Activated T-cell treated with anti-CD3 and anti-CD28 coated beads, Interleukin-2, amount 50 U/mL, for 72 hours (primary cell): ENCODE data around the gene INCA1. TPM values are rescaled to one million over a fixed set of nuclear protein-coding genes. Genes with fewer than 3 reads are reported as not detected.
"Not testable (repeated sequence)": the region's sequence is repeated elsewhere in the genome, so short reads cannot be mapped to it uniquely, and the experiment has no call there.

Experiments used
- ATAC-seq, 2 donors: fragments of 150-1000 bp; cut with Tn5 transposase; replicated peaks in 1 of 2; 2 replicates each; pipeline ENCODE4 v1.10.0; 2021; ENCODE audit warnings: moderate library complexity in 2 of 2, mild to moderate bottlenecking in 1 of 2
- DNase-seq, 2 donors: peaks; one replicate each; pipeline ENCODE4 v3.0.0; 2021 to 2022; ENCODE audit warnings: mixed read lengths in 1 of 2
- H3K27ac Mint-ChIP-seq: one replicate; pipeline ENCODE4 v1.8.0; 2022; ENCODE audit warnings: mild to moderate bottlenecking, moderate library complexity, mixed read lengths
- H3K27me3 Mint-ChIP-seq: one replicate; pipeline ENCODE4 v1.8.0; 2022; ENCODE audit warnings: low read depth, mixed read lengths
- H3K36me3 Mint-ChIP-seq, 2 donors: one replicate each; pipeline ENCODE4 v1.8.0; 2022; ENCODE audit warnings: mixed read lengths in 2 of 2, mild to moderate bottlenecking in 1 of 2; ENCODE audit not compliant: insufficient read depth in 2 of 2
- H3K4me1 Mint-ChIP-seq: one replicate; pipeline ENCODE4 v1.8.0; 2022; ENCODE audit warnings: low read depth, mixed read lengths
- H3K4me3 Mint-ChIP-seq, 2 donors: one replicate each; pipeline ENCODE4 v1.8.0; 2022; ENCODE audit warnings: mild to moderate bottlenecking in 2 of 2, mixed read lengths in 2 of 2, moderate library complexity in 2 of 2
- H3K9me3 Mint-ChIP-seq, 2 donors: one replicate each; pipeline ENCODE4 v1.8.0; 2022; ENCODE audit warnings: mixed read lengths in 2 of 2
- total RNA-seq, 2 donors: library from RNA; stranded (reverse); gene quantifications; one replicate each; pipeline ENCODE4 v1.2.3, GENCODE V29; 2022

The INCA1 gene
- under 1 TPM in 1 of 2 donors, not detected in 1; 0.60 TPM for total RNA-seq

DNA sequence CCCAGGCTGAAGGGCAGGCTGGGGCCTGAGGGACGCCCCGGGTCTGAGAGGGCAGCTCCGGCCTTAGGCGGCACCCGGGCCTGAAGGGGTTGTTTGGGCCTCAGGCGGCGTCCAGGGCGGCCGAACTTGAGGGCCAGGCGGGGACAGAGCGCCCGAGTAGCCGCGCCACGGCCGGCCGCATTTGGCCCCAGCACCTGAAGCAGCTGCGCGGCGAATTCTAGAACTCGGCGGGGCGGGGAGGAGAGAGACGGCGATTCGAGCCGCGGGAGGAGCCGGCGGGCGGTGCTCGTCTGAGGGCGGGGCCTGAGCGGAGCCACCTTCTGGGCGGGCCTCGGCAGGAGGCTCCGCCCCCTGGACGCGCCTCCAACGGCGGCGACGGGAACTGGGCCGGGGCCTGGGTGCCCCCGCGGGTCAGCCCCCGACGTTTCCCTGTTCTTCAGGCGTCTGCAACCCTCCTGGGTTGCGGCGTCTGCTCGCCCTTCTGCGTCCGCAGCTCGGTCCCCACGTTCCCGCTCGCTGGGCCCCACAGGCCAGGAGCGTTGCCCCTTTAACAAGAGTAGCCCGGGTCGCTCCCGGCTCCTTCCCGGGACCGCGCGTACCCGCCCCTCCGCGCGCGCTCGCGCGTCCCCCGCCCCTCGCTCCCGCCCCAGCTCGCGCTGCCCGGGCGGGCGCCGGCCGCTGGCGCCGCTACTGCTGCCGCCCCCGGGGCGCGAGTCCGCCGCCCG is at the start of gene INCA1, which contains the start of gene KIF1C:
Gene INCA1 (minus strand): TSS at position 221 of the 725 bp plus-strand sequence. CDS start 3,085 bp downstream, outside the sequence.
Gene KIF1C (plus strand): TSS at position 649 of the 725 bp plus-strand sequence. CDS start 2,297 bp downstream, outside the sequence.
- H3K27ac Mint-ChIP-seq, result peak within 1 kb of the TSS; percentile 87
- peaks cover 35% of the 10 kb centered on the region for H3K4me1 Mint-ChIP-seq
- no peaks in the 10 kb centered on the region for H3K9me3 Mint-ChIP-seq
- ATAC-seq (peak; percentile 93 to 94), DNase-seq (peak; percentile 94 to 95)
- peaks cover 3 to 6% of the 10 kb centered on the region in 2 donors for H3K36me3 Mint-ChIP-seq
- H3K4me3 Mint-ChIP-seq, result peak within 1 kb of the TSS; percentile 93 to 95
- H3K27me3 Mint-ChIP-seq, result no peaks in the 10 kb centered on the region

GRCh38 chr17:5045496-5045895 is 48.2 kb upstream of the INCA1 start:
- Mint-ChIP-seq H3K4me1 (peaks cover 47% of the 10 kb centered on the region), H3K27ac (no peak overlapping the region), H3K4me3 (peak overlapping the region in 1 of 2 donors; percentile 54), H3K9me3 (peaks cover 2 to 4% of the 10 kb centered on the region in 2 donors), H3K27me3 (no peaks in the 10 kb centered on the region), H3K36me3 (peaks cover 2% of the 10 kb centered on the region in 2 donors)
- DNase-seq (no peak), ATAC-seq (no peak)

GRCh38 chr17:5044630-5045029 is 47.3 kb upstream of the INCA1 start:
- Mint-ChIP-seq H3K9me3 (peaks cover 2 to 4% of the 10 kb centered on the region in 2 donors), H3K27ac (no peak overlapping the region), H3K36me3 (peaks cover 2% of the 10 kb centered on the region in 2 donors), H3K4me3 (no peak overlapping the region), H3K4me1 (peaks cover 45% of the 10 kb centered on the region), H3K27me3 (no peaks in the 10 kb centered on the region)
- ATAC-seq (no peak), DNase-seq (no peak)

- H3K4me3 Mint-ChIP-seq, result peak overlapping the region in 1 of 2 donors; percentile 83
- ATAC-seq (no peak), DNase-seq (no peak)
- peaks cover 2 to 4% of the 10 kb centered on the region in 2 donors for H3K9me3 Mint-ChIP-seq
- peaks cover 2% of the 10 kb centered on the region in 2 donors for H3K36me3 Mint-ChIP-seq
- H3K27ac Mint-ChIP-seq, result peak overlapping the region; percentile 68
- no peaks in the 10 kb centered on the region for H3K27me3 Mint-ChIP-seq
- H3K4me1 Mint-ChIP-seq, result peaks cover 37% of the 10 kb centered on the region
Observed at GRCh38 chr17:5043524-5043923, 46.2 kb upstream of the INCA1 start.

DNA sequence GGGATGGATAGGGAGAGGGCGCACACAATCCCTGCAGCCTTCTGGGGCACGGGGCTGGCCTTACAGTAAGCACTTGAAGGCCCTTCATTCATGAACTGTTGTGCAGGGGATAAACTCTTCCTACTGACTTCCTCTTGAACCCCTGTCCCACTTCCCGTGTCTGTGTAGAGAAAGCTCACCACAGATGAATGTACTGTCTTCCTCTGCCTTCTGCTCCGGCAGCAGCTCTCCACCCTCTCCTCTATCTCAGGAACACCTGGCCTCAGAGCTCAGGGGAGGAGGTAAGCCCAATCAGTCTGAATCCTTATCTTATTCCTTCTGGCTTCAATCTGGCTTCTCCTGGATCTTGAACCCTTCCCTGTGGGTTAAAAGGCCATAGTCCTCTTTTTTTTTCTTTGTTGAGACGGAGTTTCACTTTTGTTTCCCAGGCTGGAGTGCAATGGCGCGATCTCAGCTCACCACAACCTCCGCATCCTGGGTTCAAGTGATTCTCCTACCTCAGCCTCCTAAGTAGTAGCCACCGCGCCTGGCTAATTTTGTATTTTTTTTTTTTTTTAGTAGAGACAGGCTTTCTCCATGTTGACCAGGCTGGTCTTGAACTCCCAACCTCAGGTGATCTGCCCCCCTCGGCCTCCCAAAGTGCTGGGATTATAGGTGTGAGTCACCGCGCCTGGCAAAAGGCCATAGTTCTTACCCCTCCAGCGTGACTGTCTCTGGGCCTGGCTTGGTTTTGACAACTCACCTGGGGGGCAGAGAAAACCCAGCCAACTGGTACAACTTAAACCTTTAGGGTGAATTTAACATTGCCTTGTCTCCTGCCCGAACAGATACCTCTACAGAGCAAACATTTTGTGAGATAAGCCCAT is 45.1 kb upstream of the INCA1 start:
- H3K27me3 Mint-ChIP-seq, result no peaks in the 10 kb centered on the region
- H3K4me1 Mint-ChIP-seq, result peaks cover 26% of the 10 kb centered on the region

GRCh38 chr17:5035315-5035714 is 38.0 kb upstream of the INCA1 start, which contains the start of gene SLC52A1:
Gene SLC52A1, minus strand, starts transcription at chr17:5035426. Its CDS starts 820 bp downstream, at chr17:5034606.
- Mint-ChIP-seq H3K4me3 (peak within 1 kb of the TSS in 1 of 2 donors; percentile 20), H3K9me3 (no peaks in the 10 kb centered on the region), H3K27me3 (peaks cover 5% of the 10 kb centered on the region), H3K27ac (no peak within 1 kb of the TSS), H3K36me3 (no peaks in the 10 kb centered on the region), H3K4me1 (peaks cover 18% of the 10 kb centered on the region)
- no peak for DNase-seq
- ATAC-seq, result no peak

More for the DNA sequence above, 45.1 kb upstream of the INCA1 start:
- Mint-ChIP-seq H3K4me3 (peak overlapping the region; percentile 81 to 83), H3K27ac (peak overlapping the region; percentile 93), H3K9me3 (peaks cover 2 to 4% of the 10 kb centered on the region in 2 donors), H3K36me3 (peaks cover 2% of the 10 kb centered on the region in 2 donors)
- ATAC-seq (peak in 1 of 2 donors; percentile 69), DNase-seq (peak in 1 of 2 donors; percentile 39)

DNA sequence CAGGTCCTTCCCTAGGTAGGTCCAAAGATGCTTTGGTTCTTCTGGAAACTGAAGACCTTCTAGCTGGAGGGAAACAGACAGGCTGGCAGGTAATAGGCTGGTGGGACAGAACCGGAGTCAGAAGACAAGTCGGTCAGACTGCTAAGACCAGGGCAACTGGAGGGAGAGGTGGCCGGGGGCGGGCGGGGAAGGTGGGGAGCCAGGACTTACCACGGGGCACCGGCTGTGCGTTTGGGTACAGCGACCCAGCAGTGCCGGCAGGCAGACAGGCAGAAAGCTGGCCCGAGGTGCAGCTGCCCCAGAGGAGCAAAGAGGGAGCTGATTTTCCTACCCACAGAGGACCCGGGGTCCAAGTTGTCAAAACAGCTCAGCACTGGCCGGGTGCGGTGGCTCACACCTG is 37.3 kb upstream of the INCA1 start:
- ATAC-seq (no peak), DNase-seq (no peak)
- Mint-ChIP-seq H3K4me1 (peaks cover 19% of the 10 kb centered on the region), H3K27me3 (peaks cover 5% of the 10 kb centered on the region), H3K36me3 (no peaks in the 10 kb centered on the region), H3K27ac (no peak overlapping the region), H3K9me3 (no peaks in the 10 kb centered on the region), H3K4me3 (peak overlapping the region in 1 of 2 donors; percentile 20)

DNA sequence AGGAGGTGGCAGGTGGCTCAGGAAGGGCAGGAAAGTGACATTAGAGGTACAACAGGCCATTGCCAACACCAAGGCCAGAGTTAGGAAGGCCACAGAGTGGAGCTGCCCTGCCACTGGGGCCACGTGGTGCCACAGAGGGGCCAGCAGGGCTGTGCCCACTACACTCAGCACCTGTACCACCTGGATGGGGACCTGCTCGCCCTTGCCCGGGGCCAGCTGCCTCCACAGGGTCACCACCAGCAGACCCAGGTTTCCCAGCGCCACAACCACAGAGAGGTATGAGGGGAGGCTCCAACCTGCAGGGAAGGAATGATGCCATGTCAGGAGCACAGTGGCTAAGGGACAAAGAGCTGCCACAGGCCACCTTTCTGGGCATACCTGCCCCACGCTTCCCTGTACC is 36.7 kb upstream of the INCA1 start:
- no peak for DNase-seq
- no peak for ATAC-seq
- peaks cover 19% of the 10 kb centered on the region for H3K4me1 Mint-ChIP-seq
- peaks cover 5% of the 10 kb centered on the region for H3K27me3 Mint-ChIP-seq
- H3K36me3 Mint-ChIP-seq, result no peaks in the 10 kb centered on the region
- H3K27ac Mint-ChIP-seq, result no peak overlapping the region
- H3K9me3 Mint-ChIP-seq, result no peaks in the 10 kb centered on the region
- H3K4me3 Mint-ChIP-seq, result no peak overlapping the region

GRCh38 chr17:5033352-5034015 is 36.2 kb upstream of the INCA1 start:
- Mint-ChIP-seq H3K4me1 (peaks cover 19% of the 10 kb centered on the region), H3K36me3 (no peaks in the 10 kb centered on the region), H3K27ac (no peak overlapping the region), H3K27me3 (peaks cover 5% of the 10 kb centered on the region), H3K4me3 (no peak overlapping the region), H3K9me3 (no peaks in the 10 kb centered on the region)
- ATAC-seq (no peak), DNase-seq (no peak)

GRCh38 chr17:5032865-5033264 is 35.5 kb upstream of the INCA1 start:
- H3K4me1 Mint-ChIP-seq, result peaks cover 19% of the 10 kb centered on the region
- no peak for DNase-seq
- no peak for ATAC-seq
- H3K9me3 Mint-ChIP-seq, result no peaks in the 10 kb centered on the region
- no peak overlapping the region for H3K4me3 Mint-ChIP-seq
- H3K36me3 Mint-ChIP-seq, result no peaks in the 10 kb centered on the region
- H3K27me3 Mint-ChIP-seq, result peaks cover 5% of the 10 kb centered on the region
- no peak overlapping the region for H3K27ac Mint-ChIP-seq

GRCh38 chr17:5031365-5032082 is 34.2 kb upstream of the INCA1 start:
- H3K4me3 Mint-ChIP-seq, result peak overlapping the region; percentile 84 to 92
- no peaks in the 10 kb centered on the region for H3K9me3 Mint-ChIP-seq
- H3K4me1 Mint-ChIP-seq, result peaks cover 19% of the 10 kb centered on the region
- H3K27me3 Mint-ChIP-seq, result peaks cover 5% of the 10 kb centered on the region
- peak; percentile 85 to 86 for DNase-seq
- ATAC-seq, result peak; percentile 89
- peak overlapping the region; percentile 95 for H3K27ac Mint-ChIP-seq
- H3K36me3 Mint-ChIP-seq, result no peaks in the 10 kb centered on the region

GRCh38 chr17:5030168-5030567 is 32.8 kb upstream of the INCA1 start:
- not testable (repeated sequence) for H3K27me3 Mint-ChIP-seq, ATAC-seq

More at GRCh38 chr17:5030168-5030567, 32.8 kb upstream of the INCA1 start:
- not testable (repeated sequence) for H3K36me3 Mint-ChIP-seq, H3K9me3 Mint-ChIP-seq, H3K27ac Mint-ChIP-seq, DNase-seq
- Mint-ChIP-seq H3K4me3 (peak overlapping the region in 1 of 2 donors; percentile 92), H3K4me1 (peaks cover 19% of the 10 kb centered on the region)
